HG03139 (cell line): ENCODE results near the gene MPI.
A peak's percentile ranks its signal among the peaks of the same experiment; 100 is the strongest.
"Not testable (repeated sequence)": the region's sequence is repeated elsewhere in the genome, so short reads cannot be mapped to it uniquely, and the experiment has no call there.

Experiments
- ATAC-seq: cut with Tn5 transposase; IDR thresholded peaks from one replicate; pipeline ENCODE4 v1.9.1; 2021; ENCODE audit not compliant: unreplicated experiment

MPI gene

GRCh38 chr15:74924525-74924924 lies 34.7 kb downstream of the MPI start:
- no peak for ATAC-seq

GRCh38 chr15:74928771-74929198 lies 38.9 kb downstream of the MPI start:
- no peak for ATAC-seq

GRCh38 chr15:74933573-74933972 lies 43.7 kb downstream of the MPI start:
- ATAC-seq = no peak

DNA sequence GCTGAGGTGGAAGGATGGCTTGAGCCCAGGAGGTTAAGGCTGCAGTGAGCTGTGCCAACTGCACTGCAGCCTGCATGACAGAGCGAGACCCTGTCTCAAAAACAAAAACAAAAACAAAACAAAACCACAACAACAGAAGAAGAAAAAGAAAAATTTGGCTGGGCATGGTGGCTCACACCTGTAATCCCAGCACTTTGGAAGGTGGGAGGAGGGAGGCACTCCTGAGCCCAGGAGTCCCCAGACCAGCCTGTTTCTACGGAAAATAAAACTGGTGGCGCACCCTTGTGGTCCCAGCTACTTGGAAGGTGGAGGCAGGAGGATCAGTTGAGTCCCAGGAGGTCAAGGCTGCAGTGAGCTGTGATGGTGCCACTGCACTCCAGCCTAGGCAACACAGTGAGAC lies 45.4 kb downstream of the MPI start:
- ATAC-seq = not testable (repeated sequence)

DNA sequence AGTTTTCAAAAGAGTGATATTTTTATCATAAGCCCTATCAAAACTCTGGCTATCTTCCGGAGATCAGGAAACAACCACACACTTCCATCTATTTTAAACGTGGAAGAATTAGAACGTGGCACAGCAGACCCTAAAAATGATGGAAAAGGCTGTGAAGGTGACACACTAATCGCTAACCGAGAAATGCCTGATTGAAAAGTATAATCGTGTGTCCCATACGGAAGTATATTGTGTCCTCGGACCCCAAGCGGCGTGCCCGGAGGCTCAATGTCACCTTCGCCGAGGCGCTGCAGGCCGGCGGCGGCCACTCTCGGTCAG lies 47.4 kb downstream of the MPI start:
- no peak for ATAC-seq

GRCh38 chr15:74937590-74938371 lies 47.9 kb downstream of the MPI start, which contains the start of gene COX5A:
Gene COX5A (minus strand): TSS chr15:74938073. CDS start chr15:74938014, 59 bp downstream.
- ATAC-seq = peak; percentile 84

- no peak for ATAC-seq
These were observed 60.5 kb downstream of the MPI start for GRCh38 chr15:74950078-74950908.

- ATAC-seq = no peak
These were observed 61.2 kb downstream of the MPI start for GRCh38 chr15:74951006-74951405.
